Stimulated activated naive B cell treated with anti-CD40 and anti-IgM and Interleukin-4, amounts not matched to agents 10 μg/mL and 1 μg/mL and 100 μg/mL, for 72 hours (primary cell): ENCODE data around the gene CHST10.
"Not testable (repeated sequence)": the region's sequence is repeated elsewhere in the genome, so short reads cannot be mapped to it uniquely, and the experiment has no call there.

ENCODE experiments used
- ATAC-seq, 2 donors: fragments of 150-1000 bp; cut with Tn5 transposase; replicated peaks; 2 replicates each; pipeline ENCODE4 v1.10.0; 2021; ENCODE audit warnings: moderate library complexity in 1 of 2
- DNase-seq: peaks from one replicate; pipeline ENCODE4 v3.0.0; 2021
- H3K27ac Mint-ChIP-seq: one replicate; pipeline ENCODE4 v1.8.0; 2022; ENCODE audit warnings: mild to moderate bottlenecking, mixed read lengths
- H3K27me3 Mint-ChIP-seq, 2 donors: one replicate each; pipeline ENCODE4 v1.8.0; 2022; ENCODE audit warnings: mixed read lengths in 2 of 2
- H3K36me3 Mint-ChIP-seq, 2 donors: one replicate each; pipeline ENCODE4 v1.8.0; 2022; ENCODE audit warnings: mixed read lengths in 2 of 2, mild to moderate bottlenecking in 1 of 2
- H3K4me1 Mint-ChIP-seq, 2 donors: one replicate each; pipeline ENCODE4 v1.8.0; 2022; ENCODE audit warnings: mixed read lengths in 2 of 2, mild to moderate bottlenecking in 1 of 2
- H3K4me3 Mint-ChIP-seq, 2 donors: one replicate each; pipeline ENCODE4 v1.8.0; 2022; ENCODE audit warnings: mild to moderate bottlenecking in 2 of 2, mixed read lengths in 2 of 2, moderate library complexity in 1 of 2
- H3K9me3 Mint-ChIP-seq, 2 donors: one replicate each; pipeline ENCODE4 v1.8.0; 2022; ENCODE audit warnings: mixed read lengths in 2 of 2, mild to moderate bottlenecking in 1 of 2

CHST10 gene

DNA sequence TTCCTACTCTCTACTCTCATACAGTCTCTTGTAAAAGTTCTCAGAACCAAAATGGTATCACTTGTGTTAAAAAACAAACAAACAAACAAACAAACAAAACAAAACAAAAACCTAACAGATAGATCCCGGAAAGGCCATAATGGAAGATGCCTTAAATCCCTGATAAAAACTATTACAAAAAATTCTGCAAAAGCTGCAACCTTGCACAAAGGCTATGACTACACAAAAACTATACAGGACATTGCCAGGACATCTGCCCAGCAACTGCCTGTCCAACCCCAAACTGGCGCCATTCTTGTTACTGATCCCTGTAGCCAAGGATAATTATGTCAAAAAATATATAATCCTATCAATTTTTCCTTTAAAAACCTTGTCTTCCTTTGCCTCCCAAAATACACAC is 58.9 kb downstream of the CHST10 start:
- peaks cover 15 to 23% of the 10 kb centered on the region in 2 donors for H3K9me3 Mint-ChIP-seq
- DNase-seq = no peak
- no peak overlapping the region for H3K4me3 Mint-ChIP-seq
- H3K4me1 Mint-ChIP-seq = peaks cover 0 to 2% of the 10 kb centered on the region in 2 donors
- ATAC-seq = no peak
- H3K27me3 Mint-ChIP-seq = peaks cover 10 to 31% of the 10 kb centered on the region in 2 donors
- H3K36me3 Mint-ChIP-seq = peaks cover 1 to 4% of the 10 kb centered on the region in 2 donors
- no peak overlapping the region for H3K27ac Mint-ChIP-seq

DNA sequence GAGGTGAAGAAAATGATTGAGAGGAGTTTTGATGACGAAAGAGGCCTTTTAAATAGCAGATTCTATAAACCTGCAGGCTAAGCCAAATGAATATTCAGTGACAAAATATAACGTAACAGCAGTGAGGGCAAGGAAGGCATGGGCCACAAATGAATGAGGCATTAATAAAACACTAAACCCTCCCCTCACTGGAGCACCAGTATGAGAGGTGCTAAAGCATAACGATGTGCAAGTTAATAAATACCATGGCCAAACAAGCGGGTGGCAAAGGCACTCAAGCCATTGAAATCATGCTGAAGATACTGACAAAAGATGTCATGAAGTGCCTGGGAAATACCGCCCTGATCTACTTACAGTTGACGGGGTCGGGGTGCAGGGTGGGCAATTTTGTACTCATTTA is 64.9 kb downstream of the CHST10 start:
- Mint-ChIP-seq H3K4me3 (no peak overlapping the region), H3K27ac (no peak overlapping the region), H3K36me3 (peaks cover 2 to 4% of the 10 kb centered on the region in 2 donors), H3K4me1 (peaks cover 0 to 2% of the 10 kb centered on the region in 2 donors), H3K27me3 (peaks cover 35% of the 10 kb centered on the region in 2 donors), H3K9me3 (peaks cover 13 to 14% of the 10 kb centered on the region in 2 donors)
- ATAC-seq (no peak), DNase-seq (no peak)

- no peak overlapping the region for H3K4me3 Mint-ChIP-seq
- H3K36me3 Mint-ChIP-seq = peaks cover 0 to 2% of the 10 kb centered on the region in 2 donors
- no peak for ATAC-seq
- peaks cover 39 to 41% of the 10 kb centered on the region in 2 donors for H3K27me3 Mint-ChIP-seq
- no peaks in the 10 kb centered on the region for H3K4me1 Mint-ChIP-seq
- H3K27ac Mint-ChIP-seq = no peak overlapping the region
- peaks cover 6 to 9% of the 10 kb centered on the region in 2 donors for H3K9me3 Mint-ChIP-seq
- no peak for DNase-seq
Measured at GRCh38 chr2:100350661-100351185, 66.7 kb downstream of the CHST10 start.

DNA sequence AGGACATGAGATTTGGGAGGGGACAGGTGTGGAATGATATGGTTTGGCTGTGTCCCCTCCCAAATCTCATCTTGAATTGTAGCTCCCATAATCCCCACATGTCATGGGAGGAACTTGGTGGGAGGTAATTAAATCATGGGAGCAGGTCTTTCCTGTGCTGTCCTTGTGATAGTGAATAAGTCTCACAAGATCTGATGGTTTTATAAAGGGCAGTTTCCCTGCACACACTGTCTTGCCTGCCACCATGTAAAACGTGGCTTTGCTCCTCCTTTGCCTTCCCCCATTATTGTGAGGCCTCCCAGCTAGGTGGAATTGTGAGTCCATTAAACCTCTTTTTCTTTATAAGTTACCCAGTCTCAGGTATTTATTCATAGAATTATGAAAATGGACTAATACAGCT is 72.3 kb downstream of the CHST10 start:
- not testable (repeated sequence) for DNase-seq, H3K27ac Mint-ChIP-seq, H3K4me1 Mint-ChIP-seq, ATAC-seq, H3K4me3 Mint-ChIP-seq
- peaks cover 25% of the 10 kb centered on the region in 2 donors for H3K9me3 Mint-ChIP-seq
- H3K27me3 Mint-ChIP-seq = peaks cover 40 to 56% of the 10 kb centered on the region in 2 donors
- H3K36me3 Mint-ChIP-seq = peaks cover 9 to 10% of the 10 kb centered on the region in 2 donors

DNA sequence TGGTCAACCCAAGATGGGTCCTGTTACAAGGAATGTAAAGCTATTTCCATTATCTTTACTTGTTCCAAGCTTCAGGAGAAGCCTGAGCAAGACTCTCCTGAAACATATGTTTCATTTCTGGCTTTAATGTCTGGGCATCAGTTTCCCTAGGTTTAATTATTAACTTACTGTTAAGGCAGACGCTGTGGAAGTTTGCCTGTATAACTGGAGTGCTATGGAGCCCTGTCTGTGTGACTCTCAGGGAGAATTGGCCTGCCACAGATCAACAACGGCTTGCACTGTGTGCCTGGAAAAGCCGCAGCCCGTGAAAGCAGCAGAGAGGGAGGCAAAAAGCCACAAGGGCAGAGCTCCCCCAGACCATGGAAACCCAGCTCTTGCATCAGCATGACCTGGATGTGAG is 73.0 kb downstream of the CHST10 start:
- Mint-ChIP-seq H3K27me3 (peaks cover 44 to 55% of the 10 kb centered on the region in 2 donors), H3K4me3 (no peak overlapping the region), H3K27ac (no peak overlapping the region), H3K9me3 (peaks cover 18 to 19% of the 10 kb centered on the region in 2 donors), H3K4me1 (no peaks in the 10 kb centered on the region), H3K36me3 (peaks cover 7 to 10% of the 10 kb centered on the region in 2 donors)
- DNase-seq (no peak), ATAC-seq (no peak)

- not testable (repeated sequence) for DNase-seq, H3K27ac Mint-ChIP-seq, H3K4me3 Mint-ChIP-seq, H3K4me1 Mint-ChIP-seq, ATAC-seq
- peaks cover 7 to 10% of the 10 kb centered on the region in 2 donors for H3K36me3 Mint-ChIP-seq
- peaks cover 34 to 56% of the 10 kb centered on the region in 2 donors for H3K27me3 Mint-ChIP-seq
- H3K9me3 Mint-ChIP-seq = peaks cover 16 to 18% of the 10 kb centered on the region in 2 donors
Measured at GRCh38 chr2:100342466-100342865, 75.0 kb downstream of the CHST10 start.
